ENCODE results near the gene DGKE.

DGKE gene

GRCh38 chr17:56914581-56915273, 80.8 kb downstream of the DGKE start:
- DNase-seq (ENCODE audit: low read depth): no peak

DNA sequence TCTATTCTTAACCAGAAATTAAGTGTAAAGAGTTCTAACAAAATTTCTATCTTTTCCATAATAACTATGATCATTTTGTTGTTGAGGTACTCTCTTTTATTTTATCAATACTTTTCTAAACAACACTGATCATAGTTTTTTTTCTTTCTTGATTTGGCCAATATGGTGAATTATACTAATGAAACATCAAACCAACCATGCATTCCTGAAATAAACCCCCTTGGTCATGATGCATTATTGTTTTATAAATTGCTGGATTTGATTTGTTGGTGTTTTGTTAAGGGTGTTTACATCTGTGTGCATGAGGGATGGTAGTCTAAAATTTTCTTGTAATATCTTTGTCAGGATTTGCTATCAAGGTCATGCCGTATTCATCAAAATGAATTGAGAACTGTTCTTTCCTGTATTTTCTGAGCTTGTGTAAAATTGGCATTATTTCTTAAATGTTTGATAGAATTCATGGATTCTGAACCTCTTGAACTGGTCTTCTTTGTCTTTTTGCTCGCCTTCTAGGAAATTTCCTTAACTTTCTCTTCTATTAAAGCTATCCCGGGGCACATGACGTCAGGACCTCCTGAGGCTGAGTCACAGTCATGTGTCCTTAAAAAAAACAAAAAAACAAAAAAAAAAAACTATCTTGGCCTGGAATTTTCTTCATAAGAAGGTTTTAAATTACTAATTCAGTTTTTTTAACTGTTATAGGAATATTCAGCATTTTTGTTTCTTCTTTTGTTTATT, 83.8 kb downstream of the DGKE start:
- no peak for DNase-seq (ENCODE audit: low read depth)

- no peak for DNase-seq (ENCODE audit: low read depth)
Measured at GRCh38 chr17:56918916-56919315, 85.0 kb downstream of the DGKE start.
